Thyroid gland (tissue), 4 donors: ENCODE results near the gene PALMD. TPM values are rescaled to one million over a fixed set of nuclear protein-coding genes. Genes with fewer than 3 reads are reported as not detected.

Experiments used
- DNase-seq, 2 donors: peaks; one replicate each; pipeline ENCODE4 v3.0.0-alpha.2; 2019
- H3K27ac ChIP-seq, 3 donors: fragments of 200-600 bp; sonication (generic); 1 replicate in 2 of 3; 2 replicates in 1 of 3; pipeline ENCODE4 v1.5.1; 2016 to 2019; ENCODE audit warnings: mild to moderate bottlenecking in 1 of 3, moderate library complexity in 1 of 3
- H3K27me3 ChIP-seq: fragments of 200-600 bp; sonication (generic); one replicate; pipeline ENCODE4 v1.5.1; 2019
- H3K36me3 ChIP-seq, 2 donors: fragments of 200-600 bp; sonication (generic); one replicate each; pipeline ENCODE4 v1.5.1; 2016 to 2019
- H3K4me1 ChIP-seq, 2 donors: fragments of 200-600 bp; sonication (generic); one replicate each; pipeline ENCODE4 v1.5.1; 2017 to 2019
- H3K4me3 ChIP-seq, 3 donors: fragments of 200-600 bp; sonication (generic); replicated peaks in 1 of 3; 1 replicate in 2 of 3; 2 replicates in 1 of 3; pipeline ENCODE4 v1.5.1; 2016; ENCODE audit warnings: mild to moderate bottlenecking in 1 of 3
- H3K9me3 ChIP-seq: fragments of 200-600 bp; sonication (generic); one replicate; pipeline ENCODE4 v1.5.1; 2017
- POLR2A ChIP-seq, 2 donors: fragments of 450-650 bp; IDR thresholded peaks; one replicate each; pipeline ENCODE4 v1.6.1; 2017; ENCODE audit warnings: antibody characterized with exemption in 2 of 2, mild to moderate bottlenecking in 2 of 2, moderate library complexity in 1 of 2
- WGBS, 2 donors: methylation state at CpG; one replicate each; pipeline ENCODE4 v1.1.5; 2017; 5-methylcytosine and 5-hydroxymethylcytosine counted together
- intact Hi-C: fragments of 100-400 bp; cut with DNase I; formaldehyde crosslinking; loops from one replicate; pipeline ENCODE4 v1.15.1; 2023
- total RNA-seq, 4 donors: library from RNA; depleted of rRNA; stranded (reverse); fragments of >200 nt; gene quantifications; one replicate each; pipeline ENCODE4 v1.2.3, GENCODE V29; 2016
- TF ChIP-seq, protein P1 (sequence below), 6 experiments: fragments of 200-600 bp in 3 of 6; fragments of 450-650 bp in 3 of 6; sonication (generic) in 3 of 6; IDR thresholded peaks; one replicate each; pipeline ENCODE4 v1.5.1; 2016 to 2019; ENCODE audit warnings: antibody characterized with exemption in 6 of 6, mild to moderate bottlenecking in 2 of 6, inconsistent platforms in 1 of 6, moderate library complexity in 1 of 6

The PALMD gene
- total RNA-seq, 4 donors from 2014 or later = 6.9 to 14.1 (median 11.2) TPM

DNA sequence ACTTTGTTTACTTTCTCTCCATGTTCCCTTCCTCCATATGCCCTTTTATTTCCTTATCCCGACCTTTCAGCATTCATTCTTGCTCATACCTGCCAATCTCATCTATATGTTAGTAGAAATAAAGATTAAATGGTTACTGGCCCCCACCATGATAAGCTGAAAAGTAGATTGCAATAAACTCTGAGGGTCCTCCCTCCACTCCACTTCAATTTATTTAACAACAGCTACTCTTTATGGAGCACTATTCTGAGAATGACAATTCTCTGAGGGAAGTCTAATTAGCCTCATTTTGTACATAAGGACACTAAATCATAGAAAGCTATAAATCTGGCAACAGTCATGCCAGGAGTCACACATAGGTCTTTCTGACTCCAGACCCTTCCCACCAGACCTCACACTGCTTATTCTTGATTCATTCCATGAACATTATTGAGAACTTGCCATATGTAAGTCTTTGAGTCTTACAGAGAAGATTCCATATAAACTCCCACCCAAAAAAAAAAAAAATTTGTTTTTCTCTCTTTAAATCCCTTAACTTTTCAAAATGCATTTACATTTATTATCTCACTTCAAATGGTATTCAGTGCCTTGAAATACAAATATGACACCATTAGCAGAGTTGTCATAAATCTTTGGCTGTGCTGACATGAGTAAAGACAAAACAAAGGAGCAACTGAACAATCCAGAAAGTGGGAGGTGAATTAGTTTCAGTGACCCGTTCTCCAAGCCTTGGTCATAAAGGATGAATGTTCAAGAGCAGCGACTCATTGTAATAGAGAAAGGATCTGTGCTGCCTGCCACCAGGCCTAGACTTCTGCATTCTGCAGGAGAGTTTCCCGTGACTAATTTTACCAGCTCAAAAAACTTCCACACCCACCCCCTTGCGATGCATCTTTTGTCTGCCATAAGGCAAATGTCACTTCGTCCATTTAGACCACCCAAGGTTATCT, 28.5 kb downstream of the PALMD start:
- intact Hi-C loops = no loop called here
- Histone ChIP-seq H3K4me3 (no peak overlapping the region), H3K27me3 (no peaks in the 10 kb centered on the region), H3K36me3 (no peaks in the 10 kb centered on the region), H3K9me3 (no peaks in the 10 kb centered on the region), H3K4me1 (peaks cover 3 to 10% of the 10 kb centered on the region in 2 donors), H3K27ac (no peak overlapping the region)
- 84 to 88% methylated on average over 6 of the region's 6 CpGs for WGBS, 2 donors
- TF ChIP-seq, protein P1, sequence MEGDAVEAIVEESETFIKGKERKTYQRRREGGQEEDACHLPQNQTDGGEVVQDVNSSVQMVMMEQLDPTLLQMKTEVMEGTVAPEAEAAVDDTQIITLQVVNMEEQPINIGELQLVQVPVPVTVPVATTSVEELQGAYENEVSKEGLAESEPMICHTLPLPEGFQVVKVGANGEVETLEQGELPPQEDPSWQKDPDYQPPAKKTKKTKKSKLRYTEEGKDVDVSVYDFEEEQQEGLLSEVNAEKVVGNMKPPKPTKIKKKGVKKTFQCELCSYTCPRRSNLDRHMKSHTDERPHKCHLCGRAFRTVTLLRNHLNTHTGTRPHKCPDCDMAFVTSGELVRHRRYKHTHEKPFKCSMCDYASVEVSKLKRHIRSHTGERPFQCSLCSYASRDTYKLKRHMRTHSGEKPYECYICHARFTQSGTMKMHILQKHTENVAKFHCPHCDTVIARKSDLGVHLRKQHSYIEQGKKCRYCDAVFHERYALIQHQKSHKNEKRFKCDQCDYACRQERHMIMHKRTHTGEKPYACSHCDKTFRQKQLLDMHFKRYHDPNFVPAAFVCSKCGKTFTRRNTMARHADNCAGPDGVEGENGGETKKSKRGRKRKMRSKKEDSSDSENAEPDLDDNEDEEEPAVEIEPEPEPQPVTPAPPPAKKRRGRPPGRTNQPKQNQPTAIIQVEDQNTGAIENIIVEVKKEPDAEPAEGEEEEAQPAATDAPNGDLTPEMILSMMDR (IDR thresholded peaks at IDR 0.05) = no peak
- TF ChIP-seq POLR2A (IDR thresholded peaks at IDR 0.05) = no peak
- DNase-seq = no peak

DNA sequence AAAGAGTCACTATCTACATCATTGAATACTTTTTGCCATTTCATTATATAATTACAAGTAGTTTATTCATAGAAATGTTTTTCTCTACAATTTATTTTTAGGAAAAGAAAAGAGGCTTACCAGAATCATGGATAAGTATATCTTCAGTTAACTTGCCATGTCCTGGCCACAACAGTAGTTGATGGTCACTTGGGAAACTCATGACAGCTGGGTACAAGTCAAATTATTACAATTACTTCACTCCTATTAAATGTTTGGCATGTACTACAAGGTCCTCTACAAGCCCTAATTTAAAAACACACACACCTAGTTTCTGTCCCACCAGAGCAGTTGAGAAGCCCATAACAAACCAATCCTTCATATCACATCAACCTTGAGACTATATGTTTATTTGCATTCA, 29.4 kb downstream of the PALMD start:
- Histone ChIP-seq H3K36me3 (no peaks in the 10 kb centered on the region), H3K4me1 (peaks cover 3 to 10% of the 10 kb centered on the region in 2 donors)
- intact Hi-C loops = no loop called here

DNA sequence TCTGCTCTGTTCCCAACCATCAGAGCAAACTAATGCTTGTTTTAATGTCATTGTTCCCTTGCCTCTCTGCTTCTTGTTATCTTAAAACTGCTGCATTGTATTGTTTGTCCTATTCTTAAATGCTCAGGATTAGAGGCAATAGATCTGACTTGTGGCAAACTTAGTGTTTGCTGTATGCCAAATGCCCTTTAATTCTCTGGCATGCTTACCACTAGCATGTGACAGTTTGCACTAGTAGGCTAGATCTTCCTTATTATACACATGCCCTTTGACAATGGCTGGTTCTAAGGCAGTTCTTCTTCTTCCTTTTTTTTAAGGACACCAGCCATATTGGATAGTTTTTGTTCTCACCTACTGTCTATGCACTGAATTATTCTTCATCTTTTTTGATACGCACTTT, 30.1 kb downstream of the PALMD start:
- no peak for DNase-seq
- WGBS, 2 donors = 95 to 98% methylated on average over 1 of the region's 1 CpG

More for the DNA sequence above, 29.4 kb downstream of the PALMD start:
- Histone ChIP-seq H3K27ac (no peak overlapping the region), H3K4me3 (no peak overlapping the region), H3K9me3 (no peaks in the 10 kb centered on the region), H3K27me3 (no peaks in the 10 kb centered on the region)
- no peak for DNase-seq
- TF ChIP-seq, protein P1 (IDR thresholded peaks at IDR 0.05) = no peak
- TF ChIP-seq POLR2A (IDR thresholded peaks at IDR 0.05) = no peak

DNA sequence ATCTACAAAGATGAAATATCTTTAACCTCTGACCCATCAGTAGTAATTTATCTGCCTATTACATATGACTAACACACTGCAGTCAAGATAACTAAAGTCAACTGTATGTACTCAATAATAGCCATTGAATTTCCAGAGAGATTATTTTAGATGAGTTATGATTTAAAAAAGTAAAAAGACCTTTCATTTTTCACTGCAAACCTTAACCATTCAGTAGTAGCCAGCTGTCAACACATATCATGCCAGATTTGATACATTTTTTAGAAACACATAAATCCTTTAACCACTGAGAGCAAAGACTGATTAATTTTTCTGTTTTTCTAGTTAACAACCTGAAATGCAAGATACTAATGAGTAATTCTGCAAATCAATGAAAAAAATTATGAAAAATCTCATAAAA, 31.0 kb downstream of the PALMD start:
- Histone ChIP-seq H3K36me3 (no peaks in the 10 kb centered on the region), H3K4me1 (peaks cover 3 to 10% of the 10 kb centered on the region in 2 donors), H3K27me3 (no peaks in the 10 kb centered on the region), H3K27ac (no peak overlapping the region), H3K9me3 (no peaks in the 10 kb centered on the region), H3K4me3 (no peak overlapping the region)
- intact Hi-C loops = no loop called here
- DNase-seq = no peak
- TF ChIP-seq, protein P1 (IDR thresholded peaks at IDR 0.05) = no peak
- TF ChIP-seq POLR2A (IDR thresholded peaks at IDR 0.05) = no peak

More for the DNA sequence above, 30.1 kb downstream of the PALMD start:
- no peaks in the 10 kb centered on the region for H3K9me3 ChIP-seq
- H3K36me3 ChIP-seq = no peaks in the 10 kb centered on the region
- H3K4me3 ChIP-seq = no peak overlapping the region
- TF ChIP-seq, protein P1 (IDR thresholded peaks at IDR 0.05) = no peak
- no peak for TF ChIP-seq POLR2A (IDR thresholded peaks at IDR 0.05)
- no peak overlapping the region for H3K27ac ChIP-seq
- peaks cover 3 to 10% of the 10 kb centered on the region in 2 donors for H3K4me1 ChIP-seq
- H3K27me3 ChIP-seq = no peaks in the 10 kb centered on the region
- intact Hi-C loops = no loop called here

DNA sequence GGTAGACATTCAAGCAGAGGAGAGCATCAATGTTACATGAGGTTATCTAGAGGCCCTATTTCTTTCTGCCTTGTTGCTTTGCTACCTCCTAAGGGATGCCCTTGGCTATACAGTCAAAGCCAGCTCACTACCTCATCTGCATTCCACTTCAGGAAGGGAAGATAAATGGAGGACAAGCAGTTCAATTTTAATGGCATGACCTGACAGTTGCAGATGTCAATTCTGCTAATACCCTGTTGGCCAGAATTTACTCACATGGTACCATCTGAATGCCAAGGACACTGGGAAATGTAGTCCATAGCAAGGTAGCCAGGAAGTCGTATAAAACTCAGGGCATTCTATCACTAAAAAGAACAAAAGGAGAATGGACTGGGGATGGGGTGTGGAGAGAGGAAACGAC, 31.5 kb downstream of the PALMD start:
- H3K4me3 ChIP-seq = no peak overlapping the region
- 95% methylated on average over 2 of the region's 2 CpGs for WGBS, 2 donors
- TF ChIP-seq POLR2A (IDR thresholded peaks at IDR 0.05) = no peak
- TF ChIP-seq, protein P1 (IDR thresholded peaks at IDR 0.05) = no peak
- no peaks in the 10 kb centered on the region for H3K27me3 ChIP-seq
- no peaks in the 10 kb centered on the region for H3K9me3 ChIP-seq
- no peaks in the 10 kb centered on the region for H3K36me3 ChIP-seq
- H3K4me1 ChIP-seq = peaks cover 3 to 5% of the 10 kb centered on the region in 2 donors
- H3K27ac ChIP-seq = no peak overlapping the region
- intact Hi-C loops = no loop called here
- DNase-seq = no peak
